Endometrial microvascular endothelial cells (primary cell): ENCODE measurements around the gene ANO6. TPM values are rescaled to one million over a fixed set of nuclear protein-coding genes. Genes with fewer than 3 reads are reported as not detected.

Experiments used
- in situ Hi-C: cut with HindIII; loops from 2 replicates; pipeline ENCODE4 v1.10.0; 2017; ENCODE audit warnings: low sequenced_read_pairs, low pct_unique_long_range_greater_than_20kb; ENCODE audit errors: inconsistent ontology term
- total RNA-seq: library from RNA; depleted of rRNA; stranded (reverse); fragments of >200 nt; gene quantifications from one replicate; pipeline ENCODE4 v1.2.3, GENCODE V29; 2015; ENCODE audit errors: inconsistent ontology term

ANO6 gene
- total RNA-seq, 1 donor from 2014 or later = 38.2 TPM

- in situ Hi-C loops = no loop called here
These were observed 6.1 kb upstream of the ANO6 start for GRCh38 chr12:45209784-45210183.

GRCh38 chr12:45212064-45212463 lies 3.8 kb upstream of the ANO6 start:
- in situ Hi-C loops = no loop called here

- in situ Hi-C loops = no loop called here
These were observed 2.8 kb upstream of the ANO6 start for GRCh38 chr12:45213107-45213506.

- in situ Hi-C loops = no loop called here
These were observed 1.8 kb upstream of the ANO6 start for GRCh38 chr12:45214071-45214470.

- in situ Hi-C loops = no loop called here
These were observed 1.0 kb upstream of the ANO6 start for GRCh38 chr12:45214749-45215418.

- in situ Hi-C loops = no loop called here
These were observed 511 bp downstream of the ANO6 start for GRCh38 chr12:45216230-45216982.

GRCh38 chr12:45216983-45217485 lies 1.1 kb downstream of the ANO6 start:
- in situ Hi-C loops = no loop called here

- in situ Hi-C loops = no loop called here
These were observed 2.0 kb downstream of the ANO6 start for GRCh38 chr12:45217846-45218245.

GRCh38 chr12:45219621-45220020 lies 3.7 kb downstream of the ANO6 start:
- in situ Hi-C loops = no loop called here

- in situ Hi-C loops = no loop called here
These were observed 4.6 kb downstream of the ANO6 start for GRCh38 chr12:45220363-45220931.

GRCh38 chr12:45220969-45221368 lies 5.1 kb downstream of the ANO6 start:
- in situ Hi-C loops = no loop called here

- in situ Hi-C loops = no loop called here
These were observed 8.0 kb downstream of the ANO6 start for GRCh38 chr12:45223868-45224267.

GRCh38 chr12:45224311-45224710 lies 8.4 kb downstream of the ANO6 start:
- in situ Hi-C loops = no loop called here

GRCh38 chr12:45226021-45226420 lies 10.1 kb downstream of the ANO6 start:
- in situ Hi-C loops = no loop called here

- in situ Hi-C loops = no loop called here
These were observed 11.6 kb downstream of the ANO6 start for GRCh38 chr12:45227316-45228067.

- in situ Hi-C loops = no loop called here
These were observed 15.7 kb downstream of the ANO6 start for GRCh38 chr12:45231515-45232145.

- in situ Hi-C loops = no loop called here
These were observed 16.4 kb downstream of the ANO6 start for GRCh38 chr12:45232146-45232755.

- in situ Hi-C loops = no loop called here
These were observed 17.0 kb downstream of the ANO6 start for GRCh38 chr12:45232756-45233372.
